ENCODE measurements around the gene SH2D2A. TPM values are rescaled to one million over a fixed set of nuclear protein-coding genes. Genes with fewer than 3 reads are reported as not detected.

SH2D2A gene
- total RNA-seq, 1 donor from 2014 or later = 0.78 TPM

DNA sequence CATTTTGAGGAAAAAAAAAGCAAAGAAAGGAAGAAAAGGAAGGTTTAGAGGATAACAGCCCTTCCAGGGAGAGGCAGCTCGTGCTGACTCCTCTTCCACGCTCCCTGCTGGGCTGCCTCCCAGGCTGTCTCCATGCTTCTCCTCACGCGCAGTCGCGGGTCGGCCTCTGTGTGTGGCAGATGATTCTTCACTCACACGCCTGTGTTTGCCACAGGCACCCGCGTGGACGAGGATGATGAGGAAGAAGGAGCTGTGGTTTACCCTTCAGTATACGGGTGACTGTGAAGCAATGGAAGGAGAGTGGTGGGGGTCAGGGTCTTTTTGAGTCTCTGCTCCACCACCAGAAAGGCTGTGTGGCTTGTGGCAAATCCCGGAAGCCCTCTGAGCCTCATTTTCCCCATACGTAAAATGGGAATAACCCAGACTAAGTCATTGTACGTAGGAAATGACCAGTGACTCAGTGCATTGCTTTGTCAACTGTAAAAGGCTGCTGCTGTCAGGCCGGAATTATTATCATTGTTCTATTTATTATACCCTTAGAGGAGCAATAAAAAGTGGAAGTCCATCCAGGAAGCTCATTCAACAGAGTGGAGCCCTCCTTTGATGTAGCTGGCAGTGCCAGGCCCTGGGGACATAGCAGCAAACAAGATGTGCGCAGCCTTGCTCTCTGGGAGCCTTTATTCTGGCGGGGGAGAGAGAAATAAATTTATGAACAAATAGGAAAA is 11.9 kb upstream of the SH2D2A start:
- DNase-seq (ENCODE audit: low spot score) (no peak), ATAC-seq (no peak)

DNA sequence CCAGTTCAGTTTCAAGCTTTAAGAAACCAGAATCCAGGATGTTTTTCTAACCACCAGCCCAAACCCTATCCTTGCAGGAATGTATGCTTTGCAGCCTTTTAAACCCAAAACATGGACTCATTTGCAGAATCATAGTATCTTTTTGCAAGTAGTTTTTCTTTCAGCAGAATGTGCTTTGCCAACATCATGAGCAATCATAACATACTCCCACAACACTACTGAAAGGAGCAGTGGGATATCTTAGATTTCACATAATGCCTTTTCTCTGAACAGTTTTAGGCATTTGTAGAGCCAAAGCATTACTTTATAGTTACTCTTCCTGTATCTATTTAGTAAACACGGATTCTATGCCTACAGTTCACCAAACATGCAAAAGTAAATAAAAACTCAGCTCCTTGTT is 10.0 kb upstream of the SH2D2A start:
- no peak for ATAC-seq
- DNase-seq (ENCODE audit: low spot score) = no peak

DNA sequence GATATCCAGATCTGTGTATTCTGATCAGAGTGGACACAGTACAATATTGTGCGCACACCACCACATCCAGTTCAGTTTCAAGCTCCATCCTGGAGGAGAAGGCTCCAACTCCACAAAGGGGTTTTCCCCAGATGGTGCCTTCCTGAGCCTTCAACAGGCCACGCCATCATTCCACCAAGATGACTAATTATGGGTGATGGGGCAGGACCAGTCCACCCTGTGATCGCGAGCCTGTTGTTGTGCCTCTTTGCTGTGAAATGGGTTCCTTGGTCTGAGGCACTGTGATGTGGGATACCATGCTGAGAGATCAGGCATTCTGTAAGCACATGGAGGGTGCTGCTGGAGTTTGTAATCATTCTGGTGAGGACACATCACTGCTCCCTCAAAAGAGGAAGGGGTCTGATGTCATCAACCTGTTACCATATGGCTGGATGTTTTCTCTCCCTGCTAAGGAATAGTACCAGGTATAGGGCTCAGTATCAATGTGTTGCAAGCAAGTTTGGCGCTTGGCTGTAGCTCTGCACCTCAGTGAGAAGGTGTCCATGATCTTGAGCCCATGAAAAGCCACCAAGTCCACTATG is 6.7 kb upstream of the SH2D2A start:
- DNase-seq (ENCODE audit: low spot score) (no peak), ATAC-seq (no peak)

DNA sequence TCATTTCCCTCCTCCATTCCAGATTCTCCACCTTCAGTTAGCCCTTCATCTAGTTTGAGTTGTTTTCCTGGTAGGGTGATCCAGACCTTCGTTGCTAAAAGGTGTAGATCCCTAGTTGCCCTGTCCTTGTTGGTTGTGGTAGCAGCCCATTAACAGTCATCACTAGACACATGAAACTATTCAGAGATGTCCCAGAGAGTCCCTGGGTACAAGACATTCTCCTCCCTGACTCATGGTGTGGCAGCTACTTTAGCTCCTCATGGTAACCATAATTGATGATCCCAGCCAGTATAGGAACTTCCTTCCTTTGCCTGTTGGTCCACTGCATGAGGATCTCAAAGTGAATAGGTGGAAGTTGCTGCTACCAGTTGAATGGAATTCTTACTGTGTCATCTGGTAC is 6.0 kb upstream of the SH2D2A start:
- ATAC-seq (no peak), DNase-seq (ENCODE audit: low spot score) (no peak)

DNA sequence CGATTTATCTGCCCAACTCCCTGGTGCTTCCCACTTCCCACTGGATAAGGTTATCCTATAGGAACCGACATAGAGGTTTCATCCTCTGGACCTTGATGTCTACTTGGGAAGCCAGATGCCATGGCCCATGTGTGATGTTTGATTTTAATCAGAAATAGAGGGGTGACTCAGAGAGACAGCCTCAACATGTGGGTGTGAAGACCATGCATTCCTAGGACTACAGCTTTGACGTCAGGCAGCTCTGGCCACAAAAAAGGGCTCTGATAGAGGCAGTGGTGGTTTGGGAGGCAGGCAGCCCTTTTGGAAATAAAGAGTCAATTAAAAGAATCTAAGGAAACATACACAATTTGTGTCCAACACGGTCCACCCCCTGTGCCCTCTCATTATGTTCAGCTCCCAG is 5.2 kb upstream of the SH2D2A start:
- DNase-seq (ENCODE audit: low spot score) (no peak), ATAC-seq (no peak)

DNA sequence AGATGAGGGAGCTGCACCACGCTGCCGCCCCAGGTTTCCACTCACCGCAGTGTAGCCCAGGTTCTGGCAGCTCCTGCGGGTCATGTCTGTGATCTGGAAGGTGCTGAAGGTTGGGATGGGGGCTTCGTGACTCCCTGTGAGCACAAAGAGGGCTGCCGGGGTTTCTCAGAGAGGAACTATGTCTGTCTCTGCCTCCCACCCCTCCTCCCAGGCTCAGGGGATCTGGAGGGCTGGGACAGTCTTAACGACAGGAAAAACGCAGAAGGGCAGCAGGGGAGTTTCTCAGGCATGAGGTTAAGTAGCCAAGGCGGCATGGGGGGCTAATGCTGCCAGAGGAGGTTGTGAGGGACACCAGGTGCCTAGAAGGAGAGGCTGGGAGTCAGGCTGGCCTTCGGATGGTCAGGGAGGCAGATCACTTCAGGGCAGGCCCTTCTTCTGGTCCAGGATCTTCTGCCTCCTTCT is 656 bp downstream of the SH2D2A start:
- no peak for DNase-seq (ENCODE audit: low spot score)
- ATAC-seq = no peak

DNA sequence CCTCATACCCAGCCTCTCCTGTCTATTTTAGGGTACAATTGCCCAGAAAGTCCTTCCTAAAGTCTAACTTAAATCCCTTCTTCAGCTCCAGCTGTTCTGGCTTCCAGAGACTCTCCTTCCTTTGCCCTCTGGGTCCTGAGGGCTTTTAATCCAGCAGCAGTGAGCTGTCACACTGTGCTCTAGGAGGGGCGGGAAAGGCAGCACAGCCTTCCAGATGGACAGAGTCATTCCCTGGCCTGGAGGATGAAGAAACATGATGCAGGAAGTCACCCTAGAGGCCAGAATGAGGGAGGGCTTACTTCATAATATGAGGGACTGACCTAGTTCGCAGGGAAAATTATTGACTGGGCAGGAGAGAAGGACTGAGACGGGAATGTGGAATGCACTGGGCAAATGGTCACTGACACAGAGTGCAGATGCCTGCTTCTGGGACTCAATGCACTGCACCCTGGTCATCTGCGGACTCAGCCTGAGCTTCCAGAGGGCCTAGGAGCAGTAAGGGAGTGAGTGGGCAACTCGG is 1.3 kb downstream of the SH2D2A start:
- DNase-seq (ENCODE audit: low spot score) = no peak

DNA sequence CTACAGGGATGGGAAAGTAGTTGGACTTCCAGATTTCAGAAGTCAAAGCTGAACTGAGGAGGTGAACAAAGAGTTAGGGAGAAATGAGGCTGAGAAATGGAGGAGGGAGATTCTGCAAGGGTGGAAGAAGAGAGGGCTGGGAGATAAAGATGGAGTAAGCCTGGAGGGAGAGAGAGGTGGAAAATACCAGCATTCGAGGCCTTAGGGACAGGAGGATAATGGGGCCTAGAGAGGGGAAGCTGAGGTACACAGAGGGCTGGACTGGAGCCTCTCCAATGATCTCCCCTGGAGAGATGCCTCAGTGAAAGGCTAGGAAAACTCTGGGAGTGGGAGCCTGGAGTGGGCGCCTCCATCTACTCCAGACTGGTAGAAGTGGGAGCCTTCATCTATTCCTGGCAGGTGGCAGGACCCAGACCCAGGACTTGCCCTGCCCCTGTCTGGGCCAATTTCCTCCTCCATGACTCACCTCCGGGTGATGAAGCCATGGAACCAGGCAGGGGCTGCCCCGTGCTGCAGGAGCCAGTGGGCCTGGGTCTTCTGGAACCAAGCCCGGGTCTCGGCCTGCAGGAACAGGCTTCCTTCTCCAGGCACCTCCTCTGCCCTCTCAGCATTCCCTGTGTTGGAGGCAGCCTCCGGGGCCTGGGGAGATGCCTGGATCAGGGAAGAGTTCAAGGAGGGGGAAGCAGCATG is 1.9 kb downstream of the SH2D2A start:
- DNase-seq (ENCODE audit: low spot score) (no peak), ATAC-seq (no peak)

More for the DNA sequence above, 1.3 kb downstream of the SH2D2A start:
- ATAC-seq = peak; percentile 42

DNA sequence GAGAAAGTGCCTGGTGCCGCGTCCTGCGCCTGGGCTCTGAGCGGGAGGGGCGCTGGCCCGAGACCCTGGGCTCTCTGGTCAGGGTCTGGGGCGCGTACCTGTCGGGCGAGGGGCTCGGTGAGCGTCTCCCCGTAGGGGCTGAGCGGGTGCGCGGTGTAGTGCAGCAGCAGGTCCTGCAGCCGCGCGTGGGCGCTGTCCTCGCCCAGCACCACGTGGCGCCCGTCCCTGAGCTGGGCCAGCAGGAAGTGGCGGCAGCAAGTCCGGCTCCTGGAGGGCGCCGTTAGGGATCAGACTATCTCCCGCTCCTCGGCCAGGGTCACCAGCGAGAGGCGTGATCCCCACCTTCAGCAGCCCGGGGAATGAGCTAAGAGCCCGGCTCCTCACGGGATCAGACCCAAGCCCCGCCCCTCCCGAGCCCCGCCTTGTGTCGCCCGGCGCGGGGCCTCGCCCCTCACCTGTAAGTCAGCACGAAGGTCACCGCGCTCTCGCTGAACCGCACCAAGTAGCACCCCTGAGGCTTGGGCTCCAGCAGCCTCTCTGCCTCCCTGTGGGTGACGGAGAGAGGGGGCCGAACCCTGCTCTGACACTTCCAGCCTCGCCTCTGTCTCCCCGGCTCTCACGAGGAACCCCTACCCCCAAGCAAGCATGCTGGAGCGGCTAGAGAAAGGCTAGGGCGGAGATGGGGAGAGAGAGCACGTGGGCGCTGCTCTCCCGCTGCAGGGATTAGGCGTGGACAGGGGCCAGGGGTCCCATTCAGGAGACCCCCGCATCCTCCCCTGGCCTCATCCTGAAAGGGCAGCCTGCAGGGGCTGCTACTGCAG is 2.7 kb downstream of the SH2D2A start:
- ATAC-seq = peak; percentile 75
- DNase-seq (ENCODE audit: low spot score) = peak; percentile 51

DNA sequence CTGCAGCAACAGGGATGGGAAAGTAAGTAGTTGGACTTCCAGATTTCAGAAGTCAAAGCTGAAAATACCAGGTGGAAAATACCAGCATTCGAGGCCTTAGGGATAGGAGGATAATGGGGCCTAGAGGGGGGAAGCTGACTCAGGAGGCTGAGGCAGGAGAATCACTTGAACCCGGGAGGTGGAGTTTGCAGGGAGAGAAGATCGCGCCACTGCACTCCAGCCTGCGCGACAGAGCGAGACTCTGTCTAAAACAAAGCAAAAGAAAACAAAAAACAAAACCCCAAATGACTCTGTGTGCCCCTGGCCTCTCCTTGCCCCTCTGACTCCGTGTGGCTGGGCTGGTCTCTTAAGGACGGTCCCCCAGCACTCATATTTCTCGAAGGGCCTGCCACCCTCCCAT is 3.4 kb downstream of the SH2D2A start:
- DNase-seq (ENCODE audit: low spot score) = no peak
- ATAC-seq = no peak

DNA sequence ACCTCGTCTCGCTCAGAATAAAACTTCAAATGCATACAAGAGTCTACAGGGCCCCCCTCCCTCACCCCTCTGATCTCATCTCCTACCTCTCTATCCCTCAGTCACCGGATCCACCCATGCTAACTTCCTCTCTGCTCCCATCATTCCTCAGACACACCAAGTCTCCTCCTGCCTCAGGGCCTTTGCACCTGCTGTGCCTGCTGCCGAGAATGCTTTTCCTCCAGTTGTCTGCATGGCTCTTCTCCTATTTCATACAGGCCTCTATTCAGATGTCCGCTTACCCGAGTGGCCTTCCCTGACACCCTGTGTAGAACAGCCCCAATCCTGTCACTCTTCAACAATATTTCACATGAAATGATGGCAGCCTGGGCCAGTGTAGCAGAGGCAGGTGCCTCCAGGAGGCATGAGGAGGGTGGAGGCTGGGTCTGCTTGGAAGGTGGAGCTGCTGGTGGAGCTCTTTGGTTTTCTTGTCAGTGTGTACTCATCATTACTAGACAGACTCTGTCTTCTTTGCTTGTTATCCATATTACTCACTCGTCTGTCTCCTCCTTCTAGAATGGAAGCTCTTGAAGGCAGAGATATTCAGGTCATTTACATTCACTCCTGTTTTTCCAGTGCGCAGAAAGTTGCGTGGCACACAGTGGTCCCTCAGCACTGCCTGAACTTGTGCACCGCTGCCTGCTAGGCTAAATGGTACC is 4.2 kb downstream of the SH2D2A start:
- no peak for DNase-seq (ENCODE audit: low spot score)
- no peak for ATAC-seq

DNA sequence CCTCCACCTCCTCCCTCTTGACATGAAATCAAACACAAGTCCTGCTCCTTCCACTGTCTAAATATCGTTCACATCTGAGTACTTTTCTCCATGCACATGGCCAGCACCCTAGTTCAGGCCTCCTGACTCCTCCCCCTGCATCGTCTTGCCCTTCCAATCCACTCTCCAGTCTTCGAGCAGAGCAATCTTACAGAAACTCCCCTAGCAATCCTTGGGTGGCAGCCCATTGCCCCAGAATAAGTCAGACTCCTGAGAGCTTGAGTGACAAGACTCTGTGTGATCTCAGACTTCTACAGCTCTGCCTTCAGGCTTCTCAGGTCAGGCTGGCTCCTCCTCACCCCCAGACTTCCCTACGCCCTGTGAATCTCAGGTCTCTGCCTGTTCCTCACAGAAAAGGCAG is 5.5 kb downstream of the SH2D2A start:
- DNase-seq (ENCODE audit: low spot score) (no peak), ATAC-seq (no peak)

DNA sequence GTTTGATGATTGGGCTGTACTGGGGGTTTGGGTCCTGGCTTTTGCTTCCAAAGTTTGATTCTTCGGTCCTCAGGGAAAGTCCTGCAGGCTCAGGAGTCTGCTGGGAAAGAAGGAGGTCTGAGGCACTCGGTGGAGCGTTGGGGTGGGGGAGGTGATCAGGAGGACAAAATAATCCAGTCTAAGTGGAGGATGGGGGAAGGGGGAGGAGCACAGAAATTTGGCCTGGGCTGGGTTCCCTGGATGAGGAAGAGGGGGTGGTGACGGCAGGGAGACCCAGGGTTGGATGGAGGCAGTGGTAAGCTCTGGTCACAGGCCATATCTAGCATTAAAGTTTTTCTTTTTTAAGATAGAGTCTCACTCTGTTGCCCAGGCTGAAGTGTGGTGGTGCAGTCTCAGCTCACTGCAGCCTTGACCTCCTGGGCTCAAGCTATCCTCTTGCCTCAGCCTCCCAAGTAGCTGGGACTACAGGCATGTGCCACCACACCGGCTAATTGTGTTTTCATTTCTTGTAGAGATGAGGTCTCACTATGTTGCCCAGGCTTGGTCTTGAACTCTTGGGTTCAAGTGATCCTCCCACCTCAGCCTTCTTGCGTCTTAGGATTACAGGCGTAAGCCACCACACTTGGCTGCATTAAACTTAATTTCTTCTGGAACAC is 6.8 kb downstream of the SH2D2A start:
- ATAC-seq = no peak
- no peak for DNase-seq (ENCODE audit: low spot score)

DNA sequence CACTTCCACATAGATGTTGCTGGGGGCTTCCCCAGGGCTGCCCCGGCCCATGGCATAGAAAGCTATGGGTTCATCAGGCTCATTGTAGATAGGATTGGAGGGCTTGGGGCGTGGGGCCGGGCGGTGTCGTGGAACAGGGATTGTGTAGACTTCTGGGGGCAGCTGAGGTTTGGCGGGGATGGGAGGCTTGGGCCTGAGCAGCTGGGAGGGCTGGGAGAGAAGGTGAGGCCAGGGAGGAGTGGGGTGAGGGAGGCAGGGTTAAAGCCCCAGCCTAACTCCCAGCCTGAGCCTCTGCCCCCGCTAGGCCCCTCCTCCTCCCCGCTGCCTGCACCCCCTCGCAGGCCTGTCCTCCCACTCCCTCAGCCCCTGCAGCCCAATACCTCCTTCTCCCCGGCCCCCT is 7.4 kb downstream of the SH2D2A start:
- ATAC-seq (no peak), DNase-seq (ENCODE audit: low spot score) (no peak)

DNA sequence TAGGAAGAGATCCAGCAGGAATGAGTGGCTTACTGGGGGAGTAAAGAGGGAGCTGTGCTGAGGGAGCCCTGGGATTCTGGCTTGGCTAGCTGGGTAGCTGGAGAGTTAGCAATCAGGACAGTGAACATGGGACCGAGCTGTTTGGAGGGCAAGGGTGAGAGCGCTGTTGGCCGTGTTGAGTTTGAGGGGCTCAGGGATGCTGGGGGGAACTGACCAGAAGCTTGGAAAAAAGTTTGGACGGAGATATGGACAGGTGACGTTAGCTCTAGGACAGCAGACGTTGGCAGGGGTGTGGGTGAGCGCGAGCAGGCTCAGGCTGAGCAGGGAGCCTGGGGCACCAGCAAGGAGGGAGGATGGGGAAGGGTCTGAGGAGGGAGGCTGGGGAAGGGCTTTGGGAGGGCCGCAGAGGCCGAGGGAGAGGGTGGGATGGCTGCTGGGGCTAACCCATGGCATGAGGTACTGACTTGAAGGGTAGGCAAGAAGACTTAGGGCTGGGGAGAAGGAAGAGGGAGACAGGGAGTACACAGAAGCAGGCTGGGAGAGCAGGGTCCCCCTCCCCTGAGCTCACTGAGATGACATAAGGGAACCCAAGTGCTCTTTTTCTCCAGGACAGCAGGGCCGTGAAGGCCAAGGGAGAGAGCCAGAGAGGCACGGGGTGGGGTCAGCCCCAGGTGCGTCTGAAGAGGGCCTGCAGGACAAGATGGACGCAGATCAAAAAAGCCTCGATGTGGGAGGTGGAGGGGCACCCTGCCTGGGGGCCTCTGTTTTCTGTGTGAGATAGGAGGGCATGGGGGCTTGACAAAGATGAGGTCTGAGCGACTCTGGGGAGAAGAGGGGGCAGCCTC is 8.2 kb downstream of the SH2D2A start:
- no peak for ATAC-seq
- no peak for DNase-seq (ENCODE audit: low spot score)

DNA sequence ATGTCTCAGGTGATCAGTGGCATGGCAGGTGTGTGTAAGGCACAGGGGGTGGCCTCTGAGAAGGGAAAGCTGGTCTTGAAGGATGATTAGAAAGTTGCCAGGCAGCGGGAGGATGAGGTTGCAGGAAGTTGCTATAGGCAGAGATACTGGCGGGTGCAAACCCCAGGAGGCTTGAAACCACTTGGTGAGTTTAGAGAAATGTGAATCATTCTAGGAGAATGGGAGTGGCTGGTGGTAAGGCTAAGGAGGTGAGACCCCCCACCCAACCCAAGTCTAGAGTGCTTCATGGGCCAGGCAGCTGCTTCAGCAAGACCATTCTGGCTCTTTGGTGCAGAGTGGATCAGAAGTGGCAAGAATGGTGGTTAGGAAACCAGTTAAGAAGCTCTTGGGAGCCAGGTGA is 9.0 kb downstream of the SH2D2A start:
- ATAC-seq = no peak
- no peak for DNase-seq (ENCODE audit: low spot score)

DNA sequence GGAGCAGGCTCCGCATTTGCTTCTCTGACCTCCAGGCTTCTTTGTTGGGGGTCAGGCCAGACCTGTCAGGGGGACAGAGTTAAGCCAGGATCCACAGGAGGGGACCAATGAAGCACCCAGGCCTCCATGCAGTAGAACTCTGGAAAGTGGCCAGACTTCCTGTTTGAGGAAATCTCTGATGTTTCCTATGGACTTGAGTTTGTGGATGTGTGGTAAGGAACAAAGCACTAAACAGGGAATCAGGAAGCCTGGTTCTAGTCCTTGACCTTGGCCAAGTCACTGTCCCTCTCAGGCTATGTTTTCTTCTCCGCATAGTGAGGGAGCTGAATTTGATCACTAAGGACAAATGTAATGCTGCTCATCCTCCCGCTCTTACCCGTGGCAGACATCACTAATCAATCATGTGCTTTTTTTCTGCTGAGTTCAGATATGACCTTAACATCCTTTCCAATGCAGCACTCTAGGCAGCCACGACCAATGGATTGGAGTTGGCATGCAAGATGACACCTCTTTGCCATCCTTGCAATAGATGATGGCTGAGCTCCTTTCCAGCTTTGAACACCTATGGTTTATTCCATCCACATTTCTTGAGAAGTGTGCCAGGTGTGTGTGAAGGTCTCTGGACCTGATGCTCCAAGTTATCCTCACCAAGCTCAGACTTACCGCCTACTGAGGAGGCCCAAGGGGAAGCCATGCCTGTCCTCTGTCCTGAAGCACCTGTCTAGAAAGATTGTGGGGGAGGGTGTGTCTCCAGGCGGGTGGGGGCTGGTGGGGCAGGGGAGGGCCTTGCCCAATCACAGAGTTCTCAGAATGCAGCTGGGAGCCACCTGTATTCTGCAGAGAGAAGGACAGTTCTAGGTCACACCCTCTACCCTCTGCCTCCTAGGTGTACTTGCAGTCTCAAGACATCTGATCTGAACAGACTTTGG is 9.9 kb downstream of the SH2D2A start:
- no peak for ATAC-seq
- no peak for DNase-seq (ENCODE audit: low spot score)
